Measurements from ENCODE around the gene OFD1.

- TF ChIP-seq CTCF (IDR thresholded peaks at IDR 0.05): no peak
- no peak for TF ChIP-seq POLR2A (IDR thresholded peaks at IDR 0.05)
Measured at GRCh38 chrX:13697455-13697854, 37.1 kb upstream of the OFD1 start.
